ENCODE data around the gene PHOSPHO1.

PHOSPHO1 gene

DNA sequence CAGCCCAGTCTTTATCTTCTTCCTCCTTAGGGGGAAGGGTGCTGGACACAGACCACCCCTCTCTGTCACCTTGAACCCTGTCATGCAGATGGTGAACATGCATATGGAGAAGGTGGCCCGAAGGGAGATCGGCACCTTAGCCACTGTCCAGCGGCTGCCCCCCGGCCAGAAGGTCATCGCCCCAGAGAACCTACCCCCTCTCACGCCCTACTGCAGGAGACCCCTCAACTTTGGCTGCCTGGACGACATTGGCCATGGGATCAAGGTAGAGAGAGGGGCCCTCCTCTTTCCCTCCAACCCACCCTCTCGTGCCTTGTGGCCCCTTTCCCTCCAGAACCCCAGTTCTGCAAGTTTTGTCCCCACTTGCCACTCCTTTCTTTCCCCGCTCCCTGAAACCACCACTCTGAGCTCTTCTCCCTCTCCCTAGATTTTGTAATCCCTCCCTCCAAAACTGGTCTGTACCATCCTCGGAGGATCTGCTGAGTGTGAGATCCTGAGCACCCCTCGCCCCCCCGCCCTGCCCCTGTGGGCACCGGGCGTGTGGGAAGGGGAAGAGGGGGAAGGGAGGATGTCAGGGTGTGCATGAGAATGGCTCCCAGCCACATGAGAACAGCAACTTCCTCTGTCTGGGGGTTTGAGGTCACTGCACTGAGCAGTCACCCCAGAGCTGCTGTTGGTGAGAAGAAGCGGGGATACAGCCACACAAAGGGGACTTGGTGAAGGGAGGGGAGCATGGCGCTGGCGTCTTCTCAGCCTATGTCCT is 12.8 kb downstream of the PHOSPHO1 start:
- peak; percentile 87 for DNase-seq

DNA sequence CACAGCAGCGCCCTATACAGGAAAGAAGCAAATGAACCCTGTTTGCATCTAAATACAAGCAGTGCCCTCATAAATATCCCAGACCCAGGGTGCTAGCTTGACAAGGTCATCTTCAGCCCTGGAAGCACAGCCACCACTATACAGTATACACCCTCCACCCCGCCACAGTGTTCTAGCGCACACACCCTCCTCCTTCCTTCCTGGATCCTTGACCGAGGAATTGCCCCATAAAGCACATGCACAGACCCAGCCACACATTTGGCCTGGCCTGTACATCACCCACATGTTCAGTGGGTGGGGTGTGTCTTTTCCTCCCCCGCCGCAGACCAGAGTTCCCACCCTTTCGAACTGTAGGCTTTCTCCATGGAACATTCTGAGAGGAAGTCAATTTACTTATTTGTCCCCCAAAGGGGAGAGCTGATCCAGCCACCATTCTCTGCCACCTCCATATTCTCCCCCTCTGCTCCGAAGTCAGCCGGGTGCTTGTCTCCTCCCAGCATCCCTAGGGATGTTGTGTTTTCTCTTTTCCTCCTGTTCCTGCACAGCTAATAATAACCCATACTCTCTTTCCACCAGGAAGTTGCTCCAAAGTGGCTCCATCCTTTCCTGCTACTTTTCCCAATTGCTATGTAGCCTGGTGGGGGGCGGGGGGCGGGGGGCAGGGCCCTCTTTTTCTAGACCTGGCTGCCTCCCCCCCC is 13.5 kb downstream of the PHOSPHO1 start:
- DNase-seq, result no peak

GRCh38 chr17:49216482-49216881 is 14.1 kb downstream of the PHOSPHO1 start:
- DNase-seq, result no peak

DNA sequence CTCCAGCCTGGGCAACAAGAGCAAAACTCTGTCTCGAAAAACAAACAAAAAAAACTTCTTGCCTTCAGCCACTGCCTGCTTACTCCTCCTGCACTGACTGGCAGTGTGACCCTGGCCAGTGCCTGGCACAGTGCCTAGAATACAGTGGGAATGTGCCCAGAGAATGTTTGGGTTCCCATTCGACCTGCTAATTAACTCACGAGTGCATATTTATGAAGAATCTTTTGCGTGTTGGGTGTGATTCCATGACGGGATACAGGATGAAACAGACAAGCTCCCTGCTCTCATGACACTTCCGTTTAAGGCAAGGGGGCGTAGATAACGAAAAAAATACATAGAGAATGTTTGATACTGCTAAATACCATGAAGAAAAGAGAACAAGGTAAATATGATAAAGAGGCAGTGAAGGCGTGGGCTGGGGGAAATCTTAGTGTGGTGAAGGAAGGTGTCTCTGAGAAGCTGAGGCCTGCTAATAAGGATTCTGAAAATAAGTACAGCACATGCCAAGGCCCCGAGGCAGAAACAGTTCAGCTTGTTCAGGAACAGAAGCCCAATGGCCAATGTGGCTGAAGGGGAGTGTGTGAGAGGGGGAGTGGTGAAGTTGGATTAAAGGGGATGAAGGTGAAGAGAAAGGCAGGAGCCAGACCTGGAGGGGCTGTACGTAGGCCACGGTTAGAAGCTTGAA is 15.8 kb downstream of the PHOSPHO1 start:
- DNase-seq, result no peak

GRCh38 chr17:49213847-49214246 is 16.7 kb downstream of the PHOSPHO1 start:
- DNase-seq, result no peak

- no peak for DNase-seq
These were observed 17.2 kb downstream of the PHOSPHO1 start for GRCh38 chr17:49213399-49213798.

- DNase-seq, result peak; percentile 50
These were observed 20.2 kb downstream of the PHOSPHO1 start, which contains the start of the genes ABI3 and GNGT2 for GRCh38 chr17:49210158-49211029. ABI3 (plus strand) TSS chr17:49210707; CDS start chr17:49210725, 18 bp downstream. GNGT2 (minus strand) TSS chr17:49210574; CDS start chr17:49207422, 3,152 bp downstream.

DNA sequence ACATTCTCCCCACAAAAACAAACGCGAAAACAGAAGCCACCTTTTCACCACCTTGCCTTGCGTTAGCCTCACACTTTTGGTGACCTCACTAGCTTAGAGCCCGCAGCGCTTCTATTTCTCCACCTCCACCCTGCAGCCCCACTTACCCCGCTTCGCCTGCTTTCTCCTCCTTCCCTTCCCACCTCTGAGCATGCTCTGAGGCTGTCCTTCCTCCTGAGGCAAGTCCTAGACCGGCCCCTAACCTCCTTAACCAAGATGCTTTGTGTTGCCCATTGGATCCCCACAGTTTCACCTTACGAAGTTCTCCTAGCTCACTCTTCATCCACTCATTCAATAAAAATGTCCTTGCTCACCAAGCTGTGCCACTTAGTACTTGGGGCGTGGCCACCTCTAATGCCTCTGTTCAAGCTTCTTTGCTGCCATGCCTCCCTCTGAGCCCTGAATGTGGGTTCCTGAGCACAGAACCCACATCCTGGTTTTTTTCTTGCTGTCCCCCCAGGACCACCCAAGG is 21.5 kb downstream of the PHOSPHO1 start:
- no peak for DNase-seq

- DNase-seq, result no peak
These were observed 26.1 kb downstream of the PHOSPHO1 start for GRCh38 chr17:49204516-49204915.

DNA sequence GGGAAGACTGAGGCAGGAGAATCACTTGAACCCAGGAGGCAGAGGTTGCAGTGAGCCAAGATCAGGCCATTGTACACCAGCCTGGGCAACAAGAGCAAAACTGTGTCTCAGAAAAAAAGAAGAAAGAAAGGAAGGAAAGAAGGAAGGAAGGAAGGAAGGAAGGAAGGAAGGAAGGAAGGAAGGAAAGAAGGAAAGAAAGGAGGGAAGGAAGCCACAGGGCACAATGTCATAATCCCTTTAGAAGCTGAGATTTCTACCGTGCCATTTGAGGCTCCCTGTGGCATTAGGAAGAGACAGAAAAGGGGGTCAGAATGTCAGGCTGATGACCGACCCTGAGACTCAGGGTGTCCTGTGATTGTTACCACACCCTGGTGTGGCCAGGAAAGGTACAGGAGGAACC is 26.8 kb downstream of the PHOSPHO1 start:
- no peak for DNase-seq

GRCh38 chr17:49201481-49201927 is 29.1 kb downstream of the PHOSPHO1 start:
- no peak for DNase-seq

DNA sequence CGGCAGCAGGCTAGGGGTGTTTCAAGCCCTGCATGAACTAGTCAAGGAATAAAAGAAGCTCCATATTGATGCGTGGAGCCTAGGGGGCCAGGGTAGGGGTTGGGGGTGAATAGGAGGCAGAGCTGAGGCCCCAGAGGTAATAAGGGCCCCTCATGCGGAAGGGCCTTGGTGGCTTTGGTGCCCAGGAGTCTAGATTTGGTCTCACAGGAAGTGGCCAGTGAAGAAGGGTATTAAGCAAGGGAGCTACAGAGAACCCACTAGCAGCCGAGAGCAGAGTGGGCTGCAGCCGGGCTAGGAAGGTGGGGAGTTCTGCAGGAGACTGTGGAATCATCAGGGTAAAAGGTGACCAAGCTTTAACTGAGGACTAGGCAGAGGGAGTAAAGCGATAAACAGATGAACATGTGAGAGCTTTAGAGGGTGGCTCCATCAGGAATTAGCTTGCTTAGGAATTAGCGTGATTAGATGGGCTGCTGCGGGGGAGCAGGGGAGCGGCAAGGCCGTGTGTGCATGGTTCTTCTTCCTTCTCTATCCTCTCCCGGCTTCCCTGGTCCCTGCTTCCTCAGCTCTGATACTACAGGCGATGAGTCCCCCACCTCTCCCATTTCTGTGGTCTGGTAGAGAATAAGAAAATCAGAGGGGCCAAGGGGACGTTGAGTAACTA is 30.0 kb downstream of the PHOSPHO1 start:
- no peak for DNase-seq

DNA sequence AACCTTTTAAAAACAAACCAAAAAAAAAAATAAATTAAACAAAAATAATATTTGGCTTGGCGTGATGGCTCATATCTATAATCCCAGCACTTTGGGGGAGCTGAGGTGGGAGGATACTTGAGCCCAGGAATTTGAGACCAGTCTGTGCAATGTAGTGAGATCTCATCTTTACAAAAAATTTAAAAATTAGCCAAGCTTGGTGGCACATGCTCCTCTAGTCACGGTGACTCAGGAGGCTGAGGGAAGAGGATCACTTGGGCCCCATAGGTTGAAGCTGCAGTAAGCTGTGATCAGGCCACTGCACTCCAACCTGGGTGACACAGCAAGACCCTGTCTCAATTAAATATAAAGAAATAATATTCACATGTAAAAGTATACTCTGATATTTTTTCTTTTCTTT is 32.4 kb downstream of the PHOSPHO1 start:
- DNase-seq, result no peak

DNA sequence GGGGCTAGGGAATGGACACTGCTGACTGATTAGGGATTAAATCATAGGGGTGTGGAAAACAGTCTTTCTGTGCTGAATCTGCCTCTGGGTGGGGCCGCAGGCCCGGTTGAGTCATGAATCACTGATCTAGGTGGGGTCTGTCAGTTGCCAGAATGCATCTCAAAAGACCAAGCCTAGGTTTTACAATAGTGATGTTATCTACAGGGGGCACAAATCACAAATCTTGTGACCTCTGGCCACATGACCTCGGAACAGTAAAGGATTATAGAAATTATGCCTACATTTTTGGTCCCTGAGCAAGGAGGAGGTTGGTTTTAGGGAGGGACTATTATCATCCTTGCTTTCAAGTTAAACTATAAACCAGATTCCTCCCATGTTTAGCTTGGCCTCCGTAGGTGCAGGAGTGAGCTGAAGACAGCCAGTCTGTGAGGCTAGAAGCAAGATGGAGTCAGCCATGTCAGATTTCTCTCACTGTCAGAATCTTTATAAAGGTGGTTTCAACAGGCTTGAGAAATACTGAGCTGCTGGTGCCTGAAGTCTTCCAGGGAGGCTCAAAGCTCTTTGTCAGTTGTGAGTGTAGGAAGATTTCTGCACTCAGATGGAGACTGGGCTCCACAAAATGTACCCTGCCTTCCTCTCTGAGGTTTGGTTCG is 33.1 kb downstream of the PHOSPHO1 start:
- DNase-seq, result no peak

DNA sequence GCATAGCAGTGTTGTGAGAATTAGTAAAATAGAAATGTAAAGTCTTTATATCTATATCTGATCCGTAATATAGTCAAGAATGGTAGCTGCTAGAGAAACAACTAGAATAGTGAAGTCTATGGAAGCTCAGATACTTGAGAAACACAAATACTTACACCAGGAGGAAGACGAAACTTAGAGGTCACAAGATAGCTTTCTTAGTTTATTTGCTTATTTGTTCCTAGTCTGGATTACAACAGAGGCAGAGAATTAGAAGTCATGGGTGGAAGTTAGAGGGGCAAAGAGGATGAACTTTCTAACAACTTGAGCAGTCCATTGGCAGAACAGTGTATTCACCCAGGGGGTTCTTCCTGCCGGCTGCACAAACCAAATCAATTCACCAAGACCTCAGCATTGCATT is 34.1 kb downstream of the PHOSPHO1 start:
- no peak for DNase-seq

- no peak for DNase-seq
These were observed 34.8 kb downstream of the PHOSPHO1 start for GRCh38 chr17:49195751-49196150.

- DNase-seq, result no peak
These were observed 36.3 kb downstream of the PHOSPHO1 start for GRCh38 chr17:49194297-49194607.

- DNase-seq, result peak; percentile 52
These were observed 36.9 kb downstream of the PHOSPHO1 start for GRCh38 chr17:49193513-49194296.

DNA sequence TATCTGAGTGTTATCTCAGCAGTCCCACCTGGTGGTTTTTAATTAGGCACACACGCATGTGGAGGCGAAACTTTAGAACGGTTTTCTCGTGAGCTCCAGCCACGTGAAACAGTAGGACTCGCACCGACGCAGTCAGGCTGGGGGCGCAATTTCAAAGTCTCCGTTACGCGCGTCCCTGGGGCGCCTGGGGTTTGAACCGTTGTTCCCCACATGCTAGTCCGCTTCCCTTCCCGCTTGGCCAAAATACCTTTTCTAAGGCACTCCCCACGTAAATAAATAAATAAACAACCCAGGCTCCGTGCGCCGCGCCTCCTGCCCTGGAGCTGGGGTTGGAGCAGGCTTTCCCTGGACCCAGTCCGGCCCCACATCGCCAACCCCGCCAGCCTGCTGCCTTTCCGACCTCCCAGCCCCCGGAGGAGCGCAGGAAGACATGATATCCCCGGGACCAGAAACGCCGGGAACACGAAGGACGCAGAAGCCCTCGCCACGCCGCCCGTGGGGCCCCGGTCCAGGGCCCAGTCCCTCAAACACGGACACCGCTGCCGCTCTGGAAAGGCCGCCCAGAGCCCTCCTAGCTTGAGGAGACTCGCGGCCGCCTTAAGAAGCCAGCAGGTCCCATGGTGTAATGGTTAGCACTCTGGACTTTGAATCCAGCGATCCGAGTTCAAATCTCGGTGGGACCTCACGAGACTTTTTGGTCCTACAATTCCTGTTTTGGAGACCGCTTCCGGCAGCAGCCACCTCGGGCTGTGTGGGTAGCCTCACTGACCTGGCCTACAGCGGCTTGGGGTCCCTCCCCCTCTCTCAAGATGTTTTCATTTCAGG is 38.5 kb downstream of the PHOSPHO1 start:
- DNase-seq, result peak; percentile 87
